Endothelial cell of umbilical vein (primary cell): ENCODE data around the gene GPRIN2. TPM values are rescaled to one million over a fixed set of nuclear protein-coding genes. Genes with fewer than 3 reads are reported as not detected.

Experiments used
- BruUV-seq: library from RNA; stranded (reverse); fragments of 400-500 nt; replicated peaks from 2 replicates; lab custom pipeline; 2021; lab: Mats Ljungman, UMichigan
- CTCF ChIA-PET: fragments of 300-600, 350-600 bp; sonication (Branson Sonifier 250); formaldehyde crosslinking; loops from one replicate; lab custom pipeline; 2021; ENCODE audit warnings: antibody characterized with exemption, inconsistent platforms; lab: Charles Lee
- POLR2A ChIA-PET: fragments of 300-600, 350-600 bp; sonication (Branson Sonifier 250); formaldehyde crosslinking; loops from one replicate; lab custom pipeline; 2021; ENCODE audit warnings: antibody characterized with exemption, inconsistent platforms; lab: Charles Lee
- DNase-seq: peaks from one replicate; pipeline ENCODE4 v3.0.0-alpha.2; 2011; ENCODE audit warnings: low read depth, low spot score
- FAIRE-seq: peaks from 2 replicates; lab custom pipeline; 2011; peaks lifted over from hg19 to GRCh38; lab: Jason Lieb, UNC
- H2AFZ ChIP-seq: 2 replicates; pipeline ENCODE4 v1.6.0; 2012; ENCODE audit warnings: low read depth, low read length, control low read depth, inconsistent platforms
- H3K27ac ChIP-seq: 2 replicates; pipeline ENCODE4 v1.5.1; 2011; ENCODE audit warnings: low read depth, mild to moderate bottlenecking, control low read depth, low read length, moderate library complexity; ENCODE audit not compliant: insufficient read depth
- H3K27me3 ChIP-seq, 2 experiments: 2 replicates each; pipeline versions ENCODE4 v1.6.0 to v1.6.1; 2011; ENCODE audit warnings: low read length in 2 of 2, mixed read lengths in 1 of 2; ENCODE audit not compliant: control insufficient read depth in 2 of 2, insufficient read depth in 2 of 2
- H3K36me3 ChIP-seq, 2 experiments: 2 replicates in 1 of 2; 3 replicates in 1 of 2; pipeline ENCODE4 v1.5.1; 2011; ENCODE audit warnings: low read length in 2 of 2, mild to moderate bottlenecking in 1 of 2, moderate library complexity in 1 of 2; ENCODE audit not compliant: control insufficient read depth in 2 of 2, insufficient read depth in 2 of 2; ENCODE audit errors: extremely low read depth in 1 of 2
- H3K4me1 ChIP-seq: 3 replicates; pipeline ENCODE4 v1.5.1; 2011; ENCODE audit warnings: mild to moderate bottlenecking, low read length; ENCODE audit not compliant: control insufficient read depth, insufficient read depth; ENCODE audit errors: extremely low read depth
- H3K4me2 ChIP-seq: 2 replicates; pipeline ENCODE4 v1.6.1; 2011; ENCODE audit warnings: low read length, control low read depth, mixed read lengths; ENCODE audit not compliant: insufficient read depth
- H3K4me3 ChIP-seq, 3 experiments: fragments of 200-600 bp in 1 of 3; sonication (generic), shearing (Covaris generic) in 1 of 3; replicated peaks in 1 of 3; 2 replicates each; pipeline ENCODE4 v1.5.1; 2011 to 2016; ENCODE audit warnings: control low read depth in 3 of 3, low read length in 3 of 3, mild to moderate bottlenecking in 2 of 3, inconsistent platforms in 1 of 3, low read depth in 1 of 3, moderate library complexity in 1 of 3; ENCODE audit not compliant: insufficient read depth in 1 of 3
- H3K79me2 ChIP-seq: 2 replicates; pipeline ENCODE4 v1.6.0; 2012; ENCODE audit warnings: low read length, inconsistent platforms; ENCODE audit not compliant: control insufficient read depth, insufficient read depth
- H3K9ac ChIP-seq: replicated peaks from 2 replicates; pipeline ENCODE3; 2011; ENCODE audit warnings: low read length, control low read depth; ENCODE audit not compliant: insufficient read depth; ENCODE audit errors: extremely low read depth
- H3K9me1 ChIP-seq: replicated peaks from 3 replicates; pipeline ENCODE4 v1.6.0; 2011; ENCODE audit warnings: mild to moderate bottlenecking, low read length; ENCODE audit not compliant: control insufficient read depth, insufficient read depth; ENCODE audit errors: extremely low read depth
- H3K9me3 ChIP-seq: replicated peaks from 2 replicates; pipeline ENCODE4 v1.5.1; 2012; ENCODE audit warnings: low read length, inconsistent platforms; ENCODE audit not compliant: control insufficient read depth, insufficient read depth
- H4K20me1 ChIP-seq: replicated peaks from 2 replicates; pipeline ENCODE3; 2011; ENCODE audit warnings: mild to moderate bottlenecking, low read length; ENCODE audit not compliant: control insufficient read depth, insufficient read depth; ENCODE audit errors: extremely low read depth
- EZH2 ChIP-seq: IDR thresholded peaks from 2 replicates; pipeline ENCODE4 v1.6.1; 2012; ENCODE audit warnings: borderline replicate concordance, low read depth, mild to moderate bottlenecking, moderate library complexity, low read length, inconsistent platforms; ENCODE audit not compliant: severe bottlenecking
- FOS ChIP-seq: IDR thresholded peaks from 2 replicates; pipeline ENCODE4 v1.6.1; 2011; ENCODE audit warnings: mild to moderate bottlenecking, low read length, moderate library complexity, borderline replicate concordance; ENCODE audit not compliant: insufficient read depth
- GATA2 ChIP-seq: IDR thresholded peaks from 2 replicates; pipeline ENCODE4 v1.7.0; 2011; ENCODE audit warnings: low read depth, mild to moderate bottlenecking, moderate library complexity, mixed read lengths, low read length; ENCODE audit not compliant: insufficient read length, insufficient read depth
- JUN ChIP-seq: IDR thresholded peaks from 2 replicates; pipeline ENCODE4 v1.6.1; 2011; ENCODE audit warnings: borderline replicate concordance, low read depth; ENCODE audit not compliant: insufficient read length, insufficient read depth
- MYC ChIP-seq: IDR thresholded peaks from one replicate; pipeline ENCODE4 v1.6.1; 2011; ENCODE audit warnings: mild to moderate bottlenecking, low read depth, low read length
- POLR2A ChIP-seq: IDR thresholded peaks from 2 replicates; pipeline ENCODE4 v1.6.1; 2012; ENCODE audit warnings: low read depth, mild to moderate bottlenecking, control low read depth, low read length
- POLR2AphosphoS5 ChIP-seq: IDR thresholded peaks from 2 replicates; pipeline ENCODE4 v1.6.1; 2012; ENCODE audit warnings: low read depth, mild to moderate bottlenecking, control low read depth, low read length, moderate library complexity; ENCODE audit not compliant: insufficient read depth
- dilution Hi-C: fragments of 300-500 bp; cut with MboI; formaldehyde crosslinking; loops from one replicate; pipeline ENCODE4 v1.15.0; 2019; ENCODE audit warnings: low sequenced_read_pairs; ENCODE audit not compliant: extremely low pct_ligation_motif_present
- intact Hi-C: fragments of 100-400 bp; cut with micrococcal nuclease; formaldehyde crosslinking; loops from one replicate; pipeline ENCODE4 v1.10.0; 2022
- polyA plus RNA-seq, 4 experiments: library from polyadenylated mRNA; depleted of rRNA in 3 of 4; stranded (reverse) in 3 of 4; unstranded in 1 of 4; fragments of >200 nt; gene quantifications; 2 replicates each; pipeline versions ENCODE4 v1.2.1 to v1.2.3, GENCODE V29; 2011 to 2012; ENCODE audit warnings: missing spikeins in 1 of 4
- total RNA-seq: library from RNA; stranded (reverse); gene quantifications from 2 replicates; pipeline ENCODE4 v1.2.3, GENCODE V29; 2021
- TF ChIP-seq, protein P1 (sequence below), 2 donors: IDR thresholded peaks; 1 replicate in 1 of 2; 2 replicates in 1 of 2; pipeline ENCODE4 v1.5.1; 2011; ENCODE audit warnings: low read length in 2 of 2, mild to moderate bottlenecking in 2 of 2, moderate library complexity in 2 of 2, control low read depth in 1 of 2, inconsistent platforms in 1 of 2, low read depth in 1 of 2; ENCODE audit not compliant: insufficient read depth in 1 of 2; ENCODE audit errors: extremely low read depth in 1 of 2
- TF ChIP-seq, protein P2 (sequence below): IDR thresholded peaks from 2 replicates; pipeline ENCODE4 v1.6.1; 2011; ENCODE audit not compliant: insufficient read depth, insufficient read length

GPRIN2 gene
- total and polyA plus RNA-seq, 2 donors (not counting 3 experiments of a cell fraction or from before 2014, with no cell fraction given) = not detected

DNA sequence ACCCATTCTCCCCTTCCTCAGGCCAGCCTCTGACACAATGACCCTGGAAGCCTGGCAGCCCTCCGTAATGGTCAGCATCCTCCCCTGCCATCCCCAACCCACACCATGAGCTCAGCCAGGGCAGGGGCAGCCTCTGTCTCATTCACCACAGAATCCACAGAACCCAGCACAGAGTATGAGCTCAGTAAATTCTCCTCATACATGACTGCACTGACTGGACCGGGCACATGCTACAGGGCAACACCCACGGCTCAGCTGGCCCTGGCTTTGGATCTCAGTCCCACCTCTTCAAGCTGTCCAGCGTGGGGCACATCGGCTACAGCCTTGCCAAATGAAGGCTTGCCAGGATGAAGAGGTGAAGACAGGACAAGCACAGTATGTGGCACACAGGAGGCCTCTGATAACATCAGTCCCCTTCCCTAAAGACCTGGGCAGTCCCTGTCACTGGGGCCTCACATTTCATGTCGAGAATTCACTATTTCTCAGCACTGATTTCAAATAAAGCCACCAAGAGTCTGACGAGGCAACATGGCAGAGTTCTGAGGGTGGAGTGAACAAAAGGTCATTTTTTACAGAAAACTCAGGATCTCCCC, 7.9 kb downstream of the GPRIN2 start:
- FAIRE-seq (no peak), DNase-seq (no peak)
- Histone ChIP-seq H3K79me2 (no peaks in the 10 kb centered on the region), H3K4me1 (no peaks in the 10 kb centered on the region), H3K9me3 (no peaks in the 10 kb centered on the region), H3K4me2 (no peak overlapping the region), H3K27ac (no peak overlapping the region), H3K9ac (no peak overlapping the region), H2AFZ (no peak overlapping the region), H3K9me1 (no peaks in the 10 kb centered on the region), H3K36me3 (no peaks in the 10 kb centered on the region), H3K27me3 (no peaks in the 10 kb centered on the region), H3K4me3 (no peak overlapping the region), H4K20me1 (no peaks in the 10 kb centered on the region)
- TF ChIP-seq, protein P1, sequence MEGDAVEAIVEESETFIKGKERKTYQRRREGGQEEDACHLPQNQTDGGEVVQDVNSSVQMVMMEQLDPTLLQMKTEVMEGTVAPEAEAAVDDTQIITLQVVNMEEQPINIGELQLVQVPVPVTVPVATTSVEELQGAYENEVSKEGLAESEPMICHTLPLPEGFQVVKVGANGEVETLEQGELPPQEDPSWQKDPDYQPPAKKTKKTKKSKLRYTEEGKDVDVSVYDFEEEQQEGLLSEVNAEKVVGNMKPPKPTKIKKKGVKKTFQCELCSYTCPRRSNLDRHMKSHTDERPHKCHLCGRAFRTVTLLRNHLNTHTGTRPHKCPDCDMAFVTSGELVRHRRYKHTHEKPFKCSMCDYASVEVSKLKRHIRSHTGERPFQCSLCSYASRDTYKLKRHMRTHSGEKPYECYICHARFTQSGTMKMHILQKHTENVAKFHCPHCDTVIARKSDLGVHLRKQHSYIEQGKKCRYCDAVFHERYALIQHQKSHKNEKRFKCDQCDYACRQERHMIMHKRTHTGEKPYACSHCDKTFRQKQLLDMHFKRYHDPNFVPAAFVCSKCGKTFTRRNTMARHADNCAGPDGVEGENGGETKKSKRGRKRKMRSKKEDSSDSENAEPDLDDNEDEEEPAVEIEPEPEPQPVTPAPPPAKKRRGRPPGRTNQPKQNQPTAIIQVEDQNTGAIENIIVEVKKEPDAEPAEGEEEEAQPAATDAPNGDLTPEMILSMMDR (IDR thresholded peaks at IDR 0.05; ENCODE audit: extremely low read depth in 1 of 2, insufficient read depth in 1 of 2, low read depth in 1 of 2, low read length in 2 of 2) = no peak
- no peak for TF ChIP-seq POLR2AphosphoS5
- TF ChIP-seq FOS = no peak
- TF ChIP-seq GATA2 = no peak
- TF ChIP-seq, protein P2, sequence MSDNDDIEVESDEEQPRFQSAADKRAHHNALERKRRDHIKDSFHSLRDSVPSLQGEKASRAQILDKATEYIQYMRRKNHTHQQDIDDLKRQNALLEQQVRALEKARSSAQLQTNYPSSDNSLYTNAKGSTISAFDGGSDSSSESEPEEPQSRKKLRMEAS = no peak
- TF ChIP-seq JUN = no peak
- TF ChIP-seq EZH2 = no peak
- no peak for TF ChIP-seq MYC
- TF ChIP-seq POLR2A = no peak
- POLR2A ChIA-PET = no interaction called here
- CTCF ChIA-PET = no interaction called here
- BruUV-seq = no TSS peak
- intact Hi-C loops (no loop called here), dilution Hi-C loops (no loop called here)
